ENCODE measurements around the gene NFE2L1.
"Not testable (repeated sequence)": the region's sequence is repeated elsewhere in the genome, so short reads cannot be mapped to it uniquely, and the experiment has no call there.

NFE2L1 gene

DNA sequence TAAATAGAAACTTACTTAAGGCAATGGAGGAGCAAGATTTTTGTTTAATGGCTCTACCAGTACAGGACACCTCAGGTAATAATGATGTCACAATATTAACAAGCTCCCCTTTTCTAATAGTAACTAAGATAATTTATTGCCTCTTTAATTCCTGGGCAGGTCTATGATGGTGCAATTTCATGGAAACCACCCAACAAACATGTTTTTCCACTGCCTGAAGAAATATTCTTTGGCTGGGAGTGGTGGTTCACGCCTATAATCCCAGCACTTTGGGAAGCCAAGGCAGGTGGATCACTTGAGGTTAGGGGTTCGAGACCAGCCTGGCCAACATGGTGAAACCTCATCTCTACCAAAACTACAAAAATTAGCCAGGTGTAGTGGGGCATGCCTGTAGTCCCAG is 19.6 kb downstream of the NFE2L1 start:
- DNase-seq (ENCODE audit: low spot score): not testable (repeated sequence)

DNA sequence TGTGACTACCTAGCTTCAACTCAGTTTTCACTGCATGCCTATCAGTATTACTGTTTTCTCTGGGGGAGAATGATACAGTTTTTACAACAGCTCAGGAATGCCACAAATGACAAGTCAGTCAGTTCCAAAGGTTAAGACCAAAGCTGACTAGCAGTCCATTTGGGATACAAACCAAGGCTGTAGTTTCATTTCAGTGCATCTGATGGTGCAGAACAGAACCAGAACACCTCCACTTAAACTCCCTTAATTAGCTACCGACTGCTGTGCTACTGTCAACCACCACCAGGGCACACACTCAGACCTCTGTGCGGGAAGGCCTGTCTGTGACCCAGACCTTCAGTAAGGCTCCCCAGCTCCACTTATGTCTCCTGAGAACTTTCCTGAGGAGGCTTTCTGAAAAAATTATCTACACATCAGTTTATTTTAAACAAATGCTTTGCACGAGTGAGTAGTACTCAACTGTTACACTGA is 20.4 kb downstream of the NFE2L1 start:
- DNase-seq (ENCODE audit: low spot score): no peak

- DNase-seq (ENCODE audit: low spot score): no peak
Observed at GRCh38 chr17:48070195-48070594, 22.0 kb downstream of the NFE2L1 start.

DNA sequence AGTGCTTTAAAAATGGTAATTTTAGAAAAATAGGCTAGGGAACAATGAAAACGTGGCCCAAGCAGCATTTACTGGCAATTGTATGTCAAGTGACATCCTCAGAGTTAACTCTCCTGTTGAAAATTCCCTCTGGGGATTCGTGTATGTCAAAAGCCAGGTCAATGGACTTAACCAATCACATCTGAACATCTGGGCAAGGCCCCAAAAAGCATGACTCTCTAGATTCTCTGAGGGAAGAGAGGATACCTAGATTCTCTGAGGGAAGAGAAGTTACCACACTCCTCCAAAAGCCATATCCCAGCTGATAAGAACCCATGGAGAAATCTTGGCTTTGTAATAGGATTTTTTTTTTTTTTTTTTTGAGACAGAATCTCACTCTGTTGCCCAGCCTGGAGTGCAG is 23.5 kb downstream of the NFE2L1 start:
- DNase-seq (ENCODE audit: low spot score): no peak

DNA sequence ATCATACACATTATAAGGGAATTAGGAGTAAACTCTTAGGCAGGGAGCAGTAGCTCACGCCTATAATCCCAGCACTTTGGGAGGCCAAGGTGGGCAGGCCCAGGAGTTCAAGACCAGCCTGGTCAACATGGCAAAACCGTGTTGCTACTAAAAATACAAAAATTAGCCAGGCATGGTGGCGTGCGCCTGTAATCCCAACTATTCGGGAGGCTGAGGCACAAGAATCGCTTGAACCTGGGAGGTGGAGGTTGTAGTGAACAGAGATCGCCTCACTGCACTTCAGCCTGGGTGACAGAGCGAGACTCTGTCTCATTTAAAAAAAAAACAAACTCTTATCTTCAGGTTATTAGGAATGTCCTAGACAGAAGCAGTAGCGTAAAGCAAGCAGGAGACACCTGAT is 24.7 kb downstream of the NFE2L1 start:
- DNase-seq (ENCODE audit: low spot score): not testable (repeated sequence)

DNA sequence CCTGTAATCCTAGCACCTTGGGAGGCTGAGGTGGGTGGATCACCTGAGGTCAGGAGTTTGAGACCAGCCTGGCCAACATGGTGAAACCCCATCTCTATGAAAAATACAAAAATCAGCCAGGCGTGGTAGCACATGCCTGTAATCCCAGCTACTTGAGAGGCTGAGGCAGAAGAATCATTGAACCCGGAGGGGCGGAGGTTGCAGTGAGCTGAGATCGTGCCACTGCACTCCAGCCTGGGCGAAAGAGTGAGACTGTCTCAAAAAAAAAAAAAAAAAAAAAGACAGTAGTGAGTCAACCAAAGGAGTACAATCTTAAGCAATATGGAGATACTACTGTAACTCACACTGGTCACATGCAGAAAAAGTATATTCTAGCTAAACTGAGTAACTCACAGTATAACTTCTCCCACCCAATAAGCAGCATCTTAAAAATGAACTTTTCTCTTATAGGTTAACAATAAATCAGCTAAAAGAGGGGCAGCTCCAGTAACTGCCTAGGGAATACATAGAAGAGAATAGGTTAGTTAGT is 25.5 kb downstream of the NFE2L1 start:
- DNase-seq (ENCODE audit: low spot score): not testable (repeated sequence)

DNA sequence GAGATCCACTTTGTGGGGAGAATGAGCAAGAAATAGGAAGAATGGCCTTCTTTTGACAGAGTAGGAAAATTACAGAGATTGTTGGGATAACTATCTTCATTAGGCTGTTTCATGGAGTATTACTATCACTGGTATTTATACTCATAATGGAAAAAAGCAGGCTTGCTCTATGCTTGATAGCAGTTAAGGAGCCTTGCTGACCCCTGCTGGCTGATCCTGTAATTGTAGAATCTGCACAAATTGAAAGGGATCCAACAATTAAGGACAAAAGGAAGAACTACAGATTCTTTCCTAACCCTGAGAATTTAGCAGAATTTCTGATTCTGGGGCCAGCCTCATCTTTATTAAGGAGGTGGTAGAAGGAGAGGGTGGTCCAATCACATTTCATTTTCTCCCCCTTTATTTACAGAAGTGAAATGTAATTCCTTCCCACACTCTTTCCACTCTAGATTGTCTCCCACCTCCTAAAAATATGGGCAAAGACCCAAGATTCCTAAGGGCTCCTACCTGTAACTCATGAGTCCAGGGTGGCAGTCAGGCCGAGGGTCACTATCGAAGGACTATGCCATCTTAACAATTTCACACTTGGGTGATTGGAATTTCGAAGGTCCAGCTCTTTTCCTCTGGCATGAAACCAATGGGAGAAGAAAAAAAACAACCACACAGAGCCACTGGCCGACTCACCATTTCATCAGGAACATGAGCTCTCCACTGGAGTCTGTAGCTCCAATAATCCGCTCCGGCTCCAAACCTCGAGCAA is 26.3 kb downstream of the NFE2L1 start:
- peak; percentile 82 for DNase-seq (ENCODE audit: low spot score)

- DNase-seq (ENCODE audit: low spot score): not testable (repeated sequence)
Observed at GRCh38 chr17:48077152-48077551, 29.0 kb downstream of the NFE2L1 start.

GRCh38 chr17:48081858-48082257 is 33.7 kb downstream of the NFE2L1 start:
- no peak for DNase-seq (ENCODE audit: low spot score)

DNA sequence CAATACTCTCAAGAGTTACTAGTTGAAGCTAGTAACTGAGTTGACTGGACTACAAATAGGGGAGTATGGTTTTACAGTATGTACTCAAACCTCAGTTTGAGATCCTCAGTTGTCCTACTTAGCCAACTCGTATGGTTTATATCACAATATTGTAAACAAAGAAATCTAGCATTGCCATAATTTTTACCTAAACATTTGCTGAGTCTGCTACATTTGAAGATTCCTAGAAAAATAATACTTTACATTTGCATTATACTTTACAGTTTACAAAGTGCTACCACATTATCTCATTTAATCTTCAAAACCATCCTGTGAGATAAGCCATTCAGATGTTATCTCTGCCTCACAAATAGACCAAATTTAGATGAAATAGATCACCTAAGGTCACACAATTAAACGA is 36.8 kb downstream of the NFE2L1 start:
- no peak for DNase-seq (ENCODE audit: low spot score)

GRCh38 chr17:48093341-48094045 is 45.3 kb downstream of the NFE2L1 start:
- DNase-seq (ENCODE audit: low spot score): no peak

- DNase-seq (ENCODE audit: low spot score): no peak
Observed at GRCh38 chr17:48095611-48096010, 47.5 kb downstream of the NFE2L1 start.

- DNase-seq (ENCODE audit: low spot score): no peak
Observed at GRCh38 chr17:48100160-48100559, 52.0 kb downstream of the NFE2L1 start.

- DNase-seq (ENCODE audit: low spot score): peak; percentile 36
Observed at GRCh38 chr17:48100591-48101011, 52.4 kb downstream of the NFE2L1 start.

DNA sequence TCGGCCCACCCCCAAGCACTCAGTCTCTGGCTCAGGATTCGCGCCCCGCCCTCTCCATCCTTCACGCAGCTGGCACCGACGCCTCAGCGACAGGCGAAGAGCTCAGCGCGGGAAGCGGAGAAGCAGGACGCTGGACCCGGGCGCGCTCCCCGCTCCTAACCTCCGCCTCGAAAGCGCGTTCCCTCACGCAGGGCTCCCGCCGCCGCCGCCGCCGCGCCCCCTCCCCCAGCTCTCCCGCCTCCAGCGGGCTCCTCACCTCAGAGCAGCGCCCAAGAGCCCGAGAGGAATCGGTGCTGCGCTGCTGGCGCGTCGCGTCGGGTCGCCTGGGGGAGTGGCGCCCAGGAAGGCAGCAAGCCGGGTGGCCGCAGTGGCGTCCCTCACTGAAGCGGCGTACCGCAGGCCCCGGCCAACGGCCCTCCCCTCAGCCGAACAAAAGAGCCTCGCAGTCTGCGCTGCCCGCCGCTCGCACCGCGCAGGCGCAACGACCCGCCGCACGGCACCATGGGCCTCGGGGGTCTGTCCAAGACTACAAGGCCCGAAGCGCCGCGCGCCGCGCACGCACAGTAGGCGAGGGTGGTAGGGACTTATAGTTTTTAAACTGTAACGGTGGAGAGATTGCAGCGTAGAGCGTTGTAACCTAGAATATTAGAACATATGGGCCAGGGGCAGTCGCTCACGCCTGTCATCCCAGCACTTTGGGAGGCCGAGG is 53.0 kb downstream of the NFE2L1 start, which contains the start of gene CBX1:
Gene CBX1, minus strand, starts transcription at position 467 of the 709 bp plus-strand sequence. CDS start 24,474 bp downstream, outside the sequence.
- DNase-seq (ENCODE audit: low spot score): peak; percentile 96

- DNase-seq (ENCODE audit: low spot score): no peak
Observed at GRCh38 chr17:48102043-48102750, 54.0 kb downstream of the NFE2L1 start.

DNA sequence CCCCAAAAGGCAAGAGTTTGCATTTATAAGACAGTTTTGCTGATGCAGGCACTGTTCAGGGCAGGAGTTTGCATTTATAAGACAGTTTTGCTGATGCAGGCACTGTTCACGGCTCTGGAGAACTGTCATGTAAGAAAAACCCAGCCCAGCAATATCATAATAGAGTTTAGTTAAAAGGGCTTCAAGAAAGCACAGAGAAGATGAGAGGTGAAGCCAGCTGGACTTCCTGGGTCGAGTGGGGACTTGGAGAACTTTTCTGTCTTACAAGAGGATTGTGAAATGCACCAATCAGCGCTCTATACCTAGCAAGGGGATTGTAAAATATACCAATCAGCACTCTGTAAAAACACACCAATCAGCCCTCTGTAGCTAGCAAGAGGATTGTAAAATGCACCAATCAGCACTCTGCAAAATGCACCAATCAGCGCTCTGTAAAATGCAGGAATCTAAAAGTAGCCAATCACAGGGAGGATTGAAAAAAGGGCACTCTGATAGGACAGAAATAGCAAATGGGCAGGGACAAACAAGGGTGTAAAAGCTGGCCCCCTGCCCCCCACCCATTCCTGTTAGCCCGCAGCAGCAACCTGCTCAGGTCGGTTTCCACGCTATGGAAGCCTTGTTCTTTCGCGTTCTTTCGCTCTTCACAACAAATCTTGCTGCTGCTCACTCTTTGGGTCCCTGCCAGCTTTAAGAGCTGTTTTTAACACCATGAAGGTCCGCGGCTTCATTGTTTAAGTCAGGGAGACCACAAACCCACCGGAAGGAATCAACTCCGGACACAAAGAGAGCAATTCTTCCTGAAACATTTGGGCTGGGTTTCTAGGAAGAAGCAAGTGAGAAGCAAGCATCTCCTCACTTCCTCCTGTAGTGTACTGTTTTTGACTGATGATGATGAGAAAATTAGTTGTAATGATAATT is 54.9 kb downstream of the NFE2L1 start:
- DNase-seq (ENCODE audit: low spot score): peak; percentile 37

- no peak for DNase-seq (ENCODE audit: low spot score)
Observed at GRCh38 chr17:48104440-48104839, 56.3 kb downstream of the NFE2L1 start.

DNA sequence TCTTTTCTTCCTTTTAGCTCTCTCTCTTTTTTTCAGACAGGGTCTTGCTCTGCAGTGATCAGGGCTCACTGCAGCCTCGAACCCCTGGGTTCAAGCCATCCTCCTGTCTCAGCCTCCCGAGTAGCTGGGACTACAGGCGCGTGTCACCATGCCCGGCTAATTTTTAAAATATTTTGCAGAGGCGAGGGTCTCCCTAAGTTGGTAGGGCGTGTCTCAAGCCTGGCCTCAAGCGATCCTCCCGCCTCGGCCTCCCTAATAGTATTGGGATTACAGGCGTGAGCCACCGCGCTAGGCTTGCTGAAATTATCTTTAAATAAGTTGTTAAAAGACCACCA is 58.6 kb downstream of the NFE2L1 start:
- no peak for DNase-seq (ENCODE audit: low spot score)
